ENCODE measurements around the gene KIAA0825.
A peak's percentile ranks its signal among the peaks of the same experiment; 100 is the strongest.

The KIAA0825 gene

DNA sequence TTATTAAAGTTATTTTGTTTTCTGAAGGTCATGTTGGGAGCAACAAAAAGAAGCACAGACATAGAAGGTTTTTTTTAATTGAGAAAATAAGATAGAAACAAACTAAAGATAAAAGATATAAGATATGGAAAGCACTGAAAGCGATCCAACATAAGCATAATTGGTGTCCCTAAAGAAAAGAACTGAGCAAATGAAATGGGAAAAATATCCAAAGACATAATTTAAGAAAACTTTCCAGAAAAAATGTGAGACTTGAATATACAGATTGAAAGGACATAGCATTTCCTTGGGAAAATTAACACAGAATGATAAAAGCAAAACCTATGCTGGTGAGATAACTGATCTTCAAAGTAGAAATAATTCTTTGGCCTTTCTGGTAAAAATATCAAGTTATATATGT is 289.3 kb downstream of the KIAA0825 start:
- H3K4me3 ChIP-seq (ENCODE audit: low read depth, low read length), result no peak overlapping the region
- TF ChIP-seq, protein P1, sequence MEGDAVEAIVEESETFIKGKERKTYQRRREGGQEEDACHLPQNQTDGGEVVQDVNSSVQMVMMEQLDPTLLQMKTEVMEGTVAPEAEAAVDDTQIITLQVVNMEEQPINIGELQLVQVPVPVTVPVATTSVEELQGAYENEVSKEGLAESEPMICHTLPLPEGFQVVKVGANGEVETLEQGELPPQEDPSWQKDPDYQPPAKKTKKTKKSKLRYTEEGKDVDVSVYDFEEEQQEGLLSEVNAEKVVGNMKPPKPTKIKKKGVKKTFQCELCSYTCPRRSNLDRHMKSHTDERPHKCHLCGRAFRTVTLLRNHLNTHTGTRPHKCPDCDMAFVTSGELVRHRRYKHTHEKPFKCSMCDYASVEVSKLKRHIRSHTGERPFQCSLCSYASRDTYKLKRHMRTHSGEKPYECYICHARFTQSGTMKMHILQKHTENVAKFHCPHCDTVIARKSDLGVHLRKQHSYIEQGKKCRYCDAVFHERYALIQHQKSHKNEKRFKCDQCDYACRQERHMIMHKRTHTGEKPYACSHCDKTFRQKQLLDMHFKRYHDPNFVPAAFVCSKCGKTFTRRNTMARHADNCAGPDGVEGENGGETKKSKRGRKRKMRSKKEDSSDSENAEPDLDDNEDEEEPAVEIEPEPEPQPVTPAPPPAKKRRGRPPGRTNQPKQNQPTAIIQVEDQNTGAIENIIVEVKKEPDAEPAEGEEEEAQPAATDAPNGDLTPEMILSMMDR (IDR thresholded peaks at IDR 0.05; ENCODE audit: low read depth, low read length, missing control alignments), result no peak
- DNase-seq (ENCODE audit: low read depth), result no peak
- in situ Hi-C loops (cut with HindIII; ENCODE audit: low sequenced_read_pairs), result no loop called here

DNA sequence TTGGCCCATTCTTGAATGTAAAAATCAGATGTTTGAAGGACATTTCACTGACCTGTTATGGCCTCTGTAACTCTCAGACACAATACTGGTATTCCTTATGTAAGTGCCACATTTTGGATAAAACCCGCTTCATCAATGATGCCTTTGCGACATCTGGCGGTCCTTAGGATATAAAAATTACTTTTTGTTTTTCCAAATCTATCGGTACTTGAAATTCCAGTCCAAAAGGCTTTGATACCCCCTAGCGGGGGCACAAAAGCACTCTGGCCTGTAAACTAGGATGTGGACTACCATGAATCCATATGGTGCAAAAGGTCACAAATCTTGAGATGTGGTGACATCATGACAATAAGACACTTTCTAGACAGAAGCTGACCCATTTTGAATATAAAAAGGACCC is 291.8 kb downstream of the KIAA0825 start:
- in situ Hi-C loops (cut with HindIII; ENCODE audit: low sequenced_read_pairs), result no loop called here
- no peak overlapping the region for H3K4me3 ChIP-seq (ENCODE audit: low read depth, low read length)
- DNase-seq (ENCODE audit: low read depth), result peak; percentile 35
- TF ChIP-seq, protein P1 (IDR thresholded peaks at IDR 0.05; ENCODE audit: low read depth, low read length, missing control alignments), result peak; percentile 51

- H3K4me3 ChIP-seq (ENCODE audit: low read depth, low read length), result no peak overlapping the region
- in situ Hi-C loops (cut with HindIII; ENCODE audit: low sequenced_read_pairs), result no loop called here
- DNase-seq (ENCODE audit: low read depth), result no peak
- TF ChIP-seq, protein P1 (IDR thresholded peaks at IDR 0.05; ENCODE audit: low read depth, low read length, missing control alignments), result no peak
These were observed 301.2 kb downstream of the KIAA0825 start for GRCh38 chr5:94316916-94317838.

DNA sequence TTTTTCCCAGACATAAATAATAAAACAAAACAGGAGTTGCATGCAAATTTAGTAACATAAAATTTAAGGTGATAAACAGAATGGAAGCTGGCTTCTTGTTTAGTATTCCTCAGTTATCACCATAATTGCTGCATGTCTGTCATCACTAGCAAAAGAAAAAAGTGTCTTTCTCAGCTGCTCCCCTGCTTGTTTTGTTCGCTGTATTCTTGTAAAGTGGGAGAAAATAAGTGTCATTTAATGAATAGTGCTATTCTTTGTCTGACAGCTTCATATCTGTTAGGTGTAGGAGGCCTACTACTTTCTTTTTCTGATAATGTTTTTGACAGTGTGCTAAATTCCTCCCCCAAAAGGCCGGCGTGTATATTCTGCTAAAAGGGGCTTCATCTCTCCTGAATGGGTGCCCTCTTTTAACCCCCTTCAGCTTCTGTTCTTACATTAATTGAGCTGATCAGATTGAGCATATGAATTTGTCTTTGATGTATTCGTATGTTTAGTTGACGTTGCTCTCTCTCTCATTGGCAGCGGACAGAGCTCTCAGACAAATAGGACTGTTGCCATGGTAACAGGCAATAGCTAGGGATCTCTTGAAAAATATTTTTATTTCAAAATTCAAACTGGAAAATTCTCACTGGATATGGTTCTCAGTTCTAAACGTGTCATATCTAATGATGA is 303.8 kb downstream of the KIAA0825 start:
- H3K4me3 ChIP-seq (ENCODE audit: low read depth, low read length), result no peak overlapping the region
- TF ChIP-seq, protein P1 (IDR thresholded peaks at IDR 0.05; ENCODE audit: low read depth, low read length, missing control alignments), result no peak
- no peak for DNase-seq (ENCODE audit: low read depth)
- in situ Hi-C loops (cut with HindIII; ENCODE audit: low sequenced_read_pairs), result no loop called here

DNA sequence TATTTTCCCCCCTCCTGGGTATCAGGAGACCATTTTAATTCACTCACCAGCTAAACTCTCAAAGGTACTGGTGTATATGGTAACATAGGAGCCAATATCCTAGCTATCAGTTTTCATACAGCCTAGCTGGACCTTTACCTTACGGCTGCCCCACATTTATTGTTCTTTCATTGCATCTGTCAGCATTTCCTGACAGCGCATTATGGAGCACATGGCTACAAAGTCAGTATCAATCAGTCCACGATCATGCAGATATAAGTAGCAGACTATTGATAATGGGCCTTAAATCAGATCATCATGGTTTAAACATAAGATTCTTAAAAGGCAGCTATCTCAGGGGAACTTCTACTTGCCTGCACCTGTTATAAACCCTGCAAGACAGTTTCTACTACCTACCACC is 304.7 kb downstream of the KIAA0825 start:
- TF ChIP-seq, protein P1 (IDR thresholded peaks at IDR 0.05; ENCODE audit: low read depth, low read length, missing control alignments), result no peak
- no peak overlapping the region for H3K4me3 ChIP-seq (ENCODE audit: low read depth, low read length)
- no peak for DNase-seq (ENCODE audit: low read depth)
- in situ Hi-C loops (cut with HindIII; ENCODE audit: low sequenced_read_pairs), result no loop called here

DNA sequence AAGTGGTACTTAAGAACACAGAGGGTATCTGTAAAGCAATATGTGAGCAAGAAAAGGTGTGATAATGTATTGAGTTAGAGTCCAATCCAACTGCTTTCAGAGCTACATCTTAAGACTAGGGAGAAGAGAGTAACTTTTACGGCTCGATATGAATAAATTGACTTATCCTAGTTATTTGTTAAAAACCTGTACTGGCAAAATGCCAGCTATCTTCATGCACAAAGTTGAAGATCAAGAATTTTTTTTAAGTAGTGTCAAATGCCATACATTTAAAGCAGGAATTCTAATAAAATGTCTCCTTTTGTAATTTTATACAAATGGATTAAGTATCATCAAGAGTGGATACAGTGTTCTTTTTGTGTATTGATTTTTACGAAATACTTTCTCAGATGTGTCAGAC is 305.2 kb downstream of the KIAA0825 start:
- no peak overlapping the region for H3K4me3 ChIP-seq (ENCODE audit: low read depth, low read length)
- TF ChIP-seq, protein P1 (IDR thresholded peaks at IDR 0.05; ENCODE audit: low read depth, low read length, missing control alignments), result no peak
- in situ Hi-C loops (cut with HindIII; ENCODE audit: low sequenced_read_pairs), result no loop called here
- no peak for DNase-seq (ENCODE audit: low read depth)
